BJ (cell line): ENCODE data around the gene UBL3. TPM values are rescaled to one million over a fixed set of nuclear protein-coding genes. Genes with fewer than 3 reads are reported as not detected.

Experiments used
- CTCF ChIA-PET: fragments of 350-600 bp; formaldehyde crosslinking; extraction: SDS; loops from one replicate; lab custom pipeline; 2021; ENCODE audit warnings: antibody characterized with exemption, inconsistent platforms; lab: Yijun Ruan, JAX
- POLR2A ChIA-PET: fragments of 300-600 bp; sonication (Branson Sonifier 250); formaldehyde crosslinking; extraction: SDS; loops from one replicate; lab custom pipeline; 2021; ENCODE audit warnings: antibody characterized with exemption; lab: Charles Lee
- DNase-seq: peaks from one replicate; pipeline ENCODE4 v3.0.0-alpha.2; 2011; ENCODE audit warnings: low read depth
- H3K27me3 ChIP-seq: 2 replicates; pipeline ENCODE4 v1.6.0; 2011; ENCODE audit warnings: low read length; ENCODE audit not compliant: control insufficient read depth, insufficient read depth
- H3K36me3 ChIP-seq: 2 replicates; pipeline ENCODE4 v1.5.1; 2011; ENCODE audit warnings: low read length; ENCODE audit not compliant: control insufficient read depth, insufficient read depth
- H3K4me3 ChIP-seq: 2 replicates; pipeline ENCODE4 v1.5.1; 2011; ENCODE audit warnings: low read depth, mild to moderate bottlenecking, control low read depth, low read length
- polyA plus RNA-seq: library from polyadenylated mRNA; depleted of rRNA; stranded (reverse); fragments of >200 nt; gene quantifications from 2 replicates; pipeline ENCODE4 v1.2.3, GENCODE V29; 2011
- TF ChIP-seq, protein P1 (sequence below): IDR thresholded peaks from 2 replicates; pipeline ENCODE4 v1.5.1; 2011; ENCODE audit warnings: low read depth, mild to moderate bottlenecking, control low read depth, inconsistent platforms, low read length, moderate library complexity; ENCODE audit not compliant: insufficient read depth

The UBL3 gene
- polyA plus RNA-seq, 1 experiment, result 18.0 TPM

DNA sequence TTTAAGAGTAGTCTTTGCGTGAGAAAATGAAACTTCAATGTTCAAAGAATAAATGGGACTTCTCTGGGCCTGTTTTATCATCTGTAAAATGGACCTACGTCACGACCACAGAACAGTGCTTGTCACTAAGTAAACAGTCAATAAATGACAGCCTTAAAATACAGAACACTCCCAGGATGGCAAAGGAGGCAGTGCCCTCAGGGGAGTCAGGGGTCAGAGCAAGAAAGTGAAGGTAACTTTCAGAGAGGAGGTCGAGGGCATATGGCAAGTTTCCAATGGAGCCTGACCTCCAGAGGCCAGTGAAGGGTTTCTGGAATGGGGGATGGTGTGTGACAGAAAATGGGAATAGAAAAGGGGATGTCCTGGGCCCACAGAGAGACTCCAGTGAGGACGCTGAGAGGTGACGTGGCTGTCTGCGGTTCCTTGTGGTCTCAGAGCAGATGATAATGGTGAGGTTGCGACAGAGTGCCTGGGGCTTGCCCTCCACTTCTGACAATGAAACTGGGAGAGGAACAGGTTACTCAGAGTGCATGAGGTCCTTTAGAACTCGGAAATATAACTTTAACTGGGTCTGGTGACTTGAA, 91.8 kb downstream of the UBL3 start:
- CTCF ChIA-PET, result no interaction called here

GRCh38 chr13:29756506-29756905, 93.9 kb downstream of the UBL3 start:
- no peak for DNase-seq
- TF ChIP-seq, protein P1, sequence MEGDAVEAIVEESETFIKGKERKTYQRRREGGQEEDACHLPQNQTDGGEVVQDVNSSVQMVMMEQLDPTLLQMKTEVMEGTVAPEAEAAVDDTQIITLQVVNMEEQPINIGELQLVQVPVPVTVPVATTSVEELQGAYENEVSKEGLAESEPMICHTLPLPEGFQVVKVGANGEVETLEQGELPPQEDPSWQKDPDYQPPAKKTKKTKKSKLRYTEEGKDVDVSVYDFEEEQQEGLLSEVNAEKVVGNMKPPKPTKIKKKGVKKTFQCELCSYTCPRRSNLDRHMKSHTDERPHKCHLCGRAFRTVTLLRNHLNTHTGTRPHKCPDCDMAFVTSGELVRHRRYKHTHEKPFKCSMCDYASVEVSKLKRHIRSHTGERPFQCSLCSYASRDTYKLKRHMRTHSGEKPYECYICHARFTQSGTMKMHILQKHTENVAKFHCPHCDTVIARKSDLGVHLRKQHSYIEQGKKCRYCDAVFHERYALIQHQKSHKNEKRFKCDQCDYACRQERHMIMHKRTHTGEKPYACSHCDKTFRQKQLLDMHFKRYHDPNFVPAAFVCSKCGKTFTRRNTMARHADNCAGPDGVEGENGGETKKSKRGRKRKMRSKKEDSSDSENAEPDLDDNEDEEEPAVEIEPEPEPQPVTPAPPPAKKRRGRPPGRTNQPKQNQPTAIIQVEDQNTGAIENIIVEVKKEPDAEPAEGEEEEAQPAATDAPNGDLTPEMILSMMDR, result no peak
- no peaks in the 10 kb centered on the region for H3K27me3 ChIP-seq
- CTCF ChIA-PET, result interaction anchor here (0.6 to 2.3 kb wide), 3 partner anchors 19 to 358 kb away, joined by 3 to 8 read pairs (median 3); no protein-coding TSS in a partner anchor
- POLR2A ChIA-PET, result no interaction called here
- no peaks in the 10 kb centered on the region for H3K36me3 ChIP-seq
- no peak overlapping the region for H3K4me3 ChIP-seq

More for the DNA sequence above, 91.8 kb downstream of the UBL3 start:
- Histone ChIP-seq H3K27me3 (no peaks in the 10 kb centered on the region), H3K4me3 (no peak overlapping the region), H3K36me3 (no peaks in the 10 kb centered on the region)
- DNase-seq, result no peak
- POLR2A ChIA-PET, result no interaction called here
- TF ChIP-seq, protein P1, result no peak

- no peak overlapping the region for H3K4me3 ChIP-seq
- ChIA-PET CTCF (interaction anchor here (0.9 to 2.3 kb wide), 4 partner anchors 9 to 360 kb away, joined by 3 to 8 read pairs (median 5); no protein-coding TSS in a partner anchor), POLR2A (no interaction called here)
- no peak for DNase-seq
- H3K36me3 ChIP-seq, result no peaks in the 10 kb centered on the region
- TF ChIP-seq, protein P1, result no peak
- no peaks in the 10 kb centered on the region for H3K27me3 ChIP-seq
These were observed 96.0 kb downstream of the UBL3 start for GRCh38 chr13:29754473-29754806.

DNA sequence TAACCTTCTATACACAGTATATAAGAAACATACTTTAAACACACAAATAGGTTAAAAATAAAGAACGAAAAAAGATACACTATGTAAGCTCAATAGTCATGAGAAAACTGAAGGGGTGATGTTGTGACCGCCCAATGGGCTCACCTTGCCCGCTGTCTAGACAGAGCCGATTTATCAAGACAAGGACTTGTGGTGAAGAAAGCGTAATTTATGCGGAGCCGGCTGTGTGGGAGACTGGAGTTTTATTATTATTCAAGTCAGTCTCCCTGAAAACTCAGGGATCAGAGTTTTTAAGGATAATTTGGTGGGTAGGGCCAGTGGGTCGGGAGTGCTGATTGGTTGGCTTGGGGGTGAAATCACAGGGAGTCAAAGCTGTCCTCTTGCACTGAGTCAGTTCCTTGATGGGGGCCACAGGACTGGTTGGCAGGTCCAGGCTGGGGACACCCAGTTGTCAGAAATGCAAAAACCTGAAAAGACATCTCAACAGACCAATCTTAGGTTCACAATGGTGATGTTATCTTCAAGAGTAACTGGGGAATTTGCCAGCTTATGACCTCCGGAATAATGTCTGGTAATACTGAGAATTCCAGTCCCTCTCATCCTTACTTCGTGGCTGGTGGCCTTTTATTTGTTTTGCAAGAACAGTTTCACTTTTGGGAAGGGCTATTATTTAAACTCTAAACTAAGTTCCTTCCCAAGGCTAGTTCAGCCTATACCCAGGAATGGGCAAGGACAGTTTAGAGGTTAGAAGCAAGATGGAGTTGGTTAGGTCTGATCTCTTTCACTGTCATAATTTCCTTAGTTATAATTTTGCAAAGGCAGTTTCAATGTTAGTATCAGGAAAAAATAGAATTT, 96.6 kb downstream of the UBL3 start:
- DNase-seq, result no peak
- ChIA-PET POLR2A (no interaction called here), CTCF (interaction anchor here (0.9 to 1.6 kb wide), 3 partner anchors 10 to 246 kb away, joined by 3 to 7 read pairs (median 3); no protein-coding TSS in a partner anchor)
- Histone ChIP-seq H3K27me3 (no peaks in the 10 kb centered on the region), H3K36me3 (no peaks in the 10 kb centered on the region), H3K4me3 (no peak overlapping the region)
- TF ChIP-seq, protein P1, result no peak

GRCh38 chr13:29752175-29752574, 98.2 kb downstream of the UBL3 start:
- no peaks in the 10 kb centered on the region for H3K27me3 ChIP-seq
- DNase-seq, result no peak
- no peaks in the 10 kb centered on the region for H3K36me3 ChIP-seq
- TF ChIP-seq, protein P1, result no peak
- ChIA-PET CTCF (no interaction called here), POLR2A (no interaction called here)
- H3K4me3 ChIP-seq, result no peak overlapping the region
